Measurements from ENCODE around the gene NRXN3.

- TF ChIP-seq CTCF (IDR thresholded peaks at IDR 0.05) (no peak), EP300 (IDR thresholded peaks at IDR 0.05; ENCODE audit: low read depth) (no peak), POLR2A (IDR thresholded peaks at IDR 0.05) (no peak)
These were observed 1185.9 kb downstream of the NRXN3 start for GRCh38 chr14:79356040-79356439.
